Epithelial cell of esophagus (primary cell): ENCODE data around the gene MAFF.

Experiments used
- DNase-seq: peaks from one replicate; pipeline ENCODE4 v3.0.0; 2010; ENCODE audit warnings: low read depth
- H3K4me3 ChIP-seq: 2 replicates; pipeline ENCODE4 v1.5.1; 2011; ENCODE audit warnings: mild to moderate bottlenecking, low read length, control low read depth
- TF ChIP-seq, protein P1 (sequence below): IDR thresholded peaks from 2 replicates; pipeline ENCODE4 v1.5.1; 2011; ENCODE audit warnings: low read depth, mild to moderate bottlenecking, low read length, control low read depth, inconsistent platforms; ENCODE audit not compliant: insufficient read depth; ENCODE audit errors: missing control alignments

Gene MAFF

DNA sequence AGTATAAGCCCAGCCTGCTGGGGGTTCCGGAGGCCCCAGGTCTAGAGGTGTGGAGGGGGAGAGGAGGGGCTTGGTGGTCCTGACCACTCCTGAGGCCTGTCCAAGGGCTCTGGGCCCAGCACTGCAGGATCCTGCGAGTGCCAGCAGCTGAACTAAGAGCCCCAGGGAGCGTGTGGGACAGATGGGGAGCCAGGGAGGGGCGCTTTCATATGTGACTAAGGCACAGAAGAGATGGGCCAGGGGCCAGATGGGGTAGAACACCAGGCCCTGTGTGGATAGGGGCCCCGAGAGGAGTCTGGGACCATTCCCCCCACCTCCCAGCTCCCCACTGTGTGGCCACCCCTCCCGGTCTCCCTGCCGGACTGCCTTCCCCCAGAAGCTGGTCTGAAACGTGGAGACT lies 18.4 kb downstream of the MAFF start:
- TF ChIP-seq, protein P1, sequence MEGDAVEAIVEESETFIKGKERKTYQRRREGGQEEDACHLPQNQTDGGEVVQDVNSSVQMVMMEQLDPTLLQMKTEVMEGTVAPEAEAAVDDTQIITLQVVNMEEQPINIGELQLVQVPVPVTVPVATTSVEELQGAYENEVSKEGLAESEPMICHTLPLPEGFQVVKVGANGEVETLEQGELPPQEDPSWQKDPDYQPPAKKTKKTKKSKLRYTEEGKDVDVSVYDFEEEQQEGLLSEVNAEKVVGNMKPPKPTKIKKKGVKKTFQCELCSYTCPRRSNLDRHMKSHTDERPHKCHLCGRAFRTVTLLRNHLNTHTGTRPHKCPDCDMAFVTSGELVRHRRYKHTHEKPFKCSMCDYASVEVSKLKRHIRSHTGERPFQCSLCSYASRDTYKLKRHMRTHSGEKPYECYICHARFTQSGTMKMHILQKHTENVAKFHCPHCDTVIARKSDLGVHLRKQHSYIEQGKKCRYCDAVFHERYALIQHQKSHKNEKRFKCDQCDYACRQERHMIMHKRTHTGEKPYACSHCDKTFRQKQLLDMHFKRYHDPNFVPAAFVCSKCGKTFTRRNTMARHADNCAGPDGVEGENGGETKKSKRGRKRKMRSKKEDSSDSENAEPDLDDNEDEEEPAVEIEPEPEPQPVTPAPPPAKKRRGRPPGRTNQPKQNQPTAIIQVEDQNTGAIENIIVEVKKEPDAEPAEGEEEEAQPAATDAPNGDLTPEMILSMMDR, result no peak

DNA sequence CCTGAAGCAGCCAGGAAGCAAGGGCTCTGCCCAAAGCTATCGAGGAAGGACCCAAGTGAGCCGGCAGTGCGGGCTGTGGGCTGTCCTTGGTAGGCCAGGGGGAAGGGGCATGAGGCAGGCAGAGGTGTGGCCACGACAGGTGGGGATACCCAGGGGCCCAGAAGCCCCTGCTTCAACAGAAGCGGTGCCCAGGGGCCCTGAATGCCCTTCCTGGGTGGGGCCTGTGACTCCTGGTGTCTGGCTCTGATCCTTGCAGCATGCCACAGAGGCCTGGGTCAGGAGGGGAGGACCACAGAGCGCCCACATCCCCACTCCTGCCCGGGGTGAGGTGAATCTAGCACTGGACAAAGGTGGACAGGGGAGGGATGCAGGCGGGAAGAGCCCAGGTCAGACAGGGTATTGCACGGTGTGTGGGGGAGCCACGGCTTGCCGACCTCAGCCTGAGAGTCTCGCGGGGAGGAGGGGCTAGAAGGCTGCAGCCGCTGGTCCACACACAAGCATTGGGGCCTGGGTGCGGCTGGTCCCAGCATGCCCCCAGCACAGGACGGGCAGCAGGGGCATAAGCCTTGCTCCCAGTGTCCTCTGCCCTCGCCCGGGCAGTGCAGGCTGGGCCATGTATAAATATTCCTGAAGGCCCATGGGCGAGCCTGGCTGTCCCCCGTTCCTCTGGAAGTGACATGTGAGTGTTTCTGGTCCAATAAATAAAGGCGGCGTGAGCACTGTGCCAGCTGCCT lies 19.0 kb downstream of the MAFF start:
- TF ChIP-seq, protein P1, result no peak
- DNase-seq, result no peak
- H3K4me3 ChIP-seq, result no peak overlapping the region

More for the DNA sequence above, 18.4 kb downstream of the MAFF start:
- no peak overlapping the region for H3K4me3 ChIP-seq
- DNase-seq, result no peak

DNA sequence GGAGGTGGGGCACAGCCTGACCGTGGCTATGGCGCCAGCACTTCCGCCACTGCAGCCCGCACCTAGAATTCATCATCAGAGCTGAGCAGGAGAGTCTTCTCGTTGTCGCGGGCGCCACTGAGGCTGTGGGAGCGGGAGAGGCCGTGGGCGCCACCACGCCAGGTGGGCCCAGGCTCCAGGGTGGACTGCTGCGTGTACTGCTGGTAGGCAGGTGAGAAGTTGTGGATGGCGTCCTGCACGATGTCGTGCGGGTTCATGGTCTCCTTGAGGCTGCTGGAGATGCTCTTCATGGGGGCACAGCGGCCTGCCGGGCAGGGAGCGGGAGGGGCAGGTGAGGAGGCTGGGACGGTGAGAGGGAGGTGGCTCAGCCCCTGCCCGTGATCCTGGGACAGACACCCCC lies 19.6 kb downstream of the MAFF start:
- H3K4me3 ChIP-seq, result no peak overlapping the region
- TF ChIP-seq, protein P1, result no peak
- DNase-seq, result no peak

DNA sequence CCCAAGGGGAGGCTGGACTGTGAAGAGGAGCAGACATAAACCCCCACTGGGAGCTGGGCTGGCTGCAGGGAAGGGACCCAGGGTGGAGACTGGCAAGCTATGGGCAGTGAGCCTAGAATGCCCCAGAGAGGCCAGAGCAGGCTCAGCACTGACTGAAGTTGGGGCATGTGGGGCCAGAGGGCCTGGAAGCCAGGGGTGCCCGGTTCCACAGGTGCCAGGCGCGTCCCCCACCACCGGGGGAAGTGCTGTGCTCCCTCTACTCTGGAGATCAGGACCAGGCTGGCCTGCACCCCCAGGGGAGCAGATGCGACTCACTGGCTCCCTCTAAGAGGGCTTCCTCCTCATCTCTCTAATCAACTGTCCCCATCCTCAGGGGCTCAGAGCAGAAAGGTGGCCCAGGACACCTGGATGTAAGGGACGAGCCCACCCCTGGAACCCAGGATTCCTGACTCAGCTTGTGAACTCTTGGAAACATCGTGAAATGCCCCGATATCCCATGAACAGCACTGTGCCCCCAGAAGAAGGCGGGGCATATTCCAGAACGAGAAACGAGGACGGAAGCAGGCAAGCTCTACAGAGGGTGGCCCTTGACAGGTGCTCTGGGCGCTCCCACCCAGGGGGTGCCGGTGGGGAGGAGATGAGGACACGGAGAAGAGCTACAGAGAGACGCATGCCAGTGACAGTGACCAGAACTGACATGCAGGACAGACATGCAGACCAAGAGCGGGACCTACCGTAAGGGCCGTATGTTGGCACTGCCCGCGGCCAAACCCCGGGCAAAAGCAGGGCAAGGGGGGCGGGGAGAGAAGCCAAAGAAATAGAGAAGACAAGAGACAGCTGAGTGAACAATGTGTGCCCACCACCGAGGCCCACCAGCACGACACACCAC lies 20.4 kb downstream of the MAFF start:
- TF ChIP-seq, protein P1, result no peak
- no peak for DNase-seq
- H3K4me3 ChIP-seq, result no peak overlapping the region

DNA sequence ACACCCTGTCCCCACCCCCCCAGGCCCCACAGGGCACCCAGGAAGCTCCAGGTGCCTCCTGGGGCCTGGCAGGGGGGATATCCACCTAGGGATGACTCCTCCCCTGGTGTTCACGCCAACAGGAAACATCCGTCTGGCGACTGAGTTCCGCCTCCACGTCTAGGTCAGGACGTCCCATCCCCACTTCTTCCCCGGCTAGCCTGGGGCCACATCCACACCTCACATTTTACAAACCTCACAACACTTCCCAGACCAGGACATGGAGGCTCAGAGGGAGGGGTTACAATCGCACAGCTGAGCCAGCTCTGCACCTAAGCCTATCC lies 21.0 kb downstream of the MAFF start:
- TF ChIP-seq, protein P1, result no peak
- H3K4me3 ChIP-seq, result no peak overlapping the region
- DNase-seq, result peak; percentile 83

DNA sequence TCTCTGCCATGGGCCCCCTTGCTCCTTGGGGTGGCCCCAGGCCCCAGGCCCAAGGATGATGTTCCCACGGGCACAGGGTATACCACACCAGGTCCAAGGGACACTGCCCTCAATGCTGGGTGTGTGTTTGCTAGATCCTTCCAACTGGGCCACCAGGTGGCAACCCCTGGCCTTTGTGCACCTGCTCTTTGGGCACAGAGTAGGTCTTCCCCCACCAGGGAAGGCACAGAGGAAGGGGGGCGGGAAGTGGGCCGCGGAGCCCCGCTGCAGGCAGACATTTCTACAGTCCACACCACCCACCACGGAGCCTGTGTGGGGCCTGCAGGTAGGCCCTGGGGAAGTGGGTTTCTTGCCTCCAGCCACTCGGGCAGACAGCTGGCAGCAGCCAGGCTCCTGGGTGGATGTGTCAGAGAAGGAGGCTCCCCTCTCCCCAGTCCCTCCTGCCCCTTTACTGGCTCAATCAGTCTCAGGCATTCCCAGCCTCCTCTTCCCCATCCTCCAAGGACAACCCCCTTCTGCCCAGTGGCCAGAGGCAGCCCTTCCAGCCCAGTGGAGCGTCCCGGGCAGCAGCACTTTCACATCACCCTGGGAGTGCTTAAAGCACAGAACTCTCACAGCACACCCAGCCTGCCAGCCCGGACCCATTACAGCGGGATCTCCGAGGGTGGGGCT lies 21.6 kb downstream of the MAFF start:
- no peak overlapping the region for H3K4me3 ChIP-seq
- DNase-seq, result no peak
- TF ChIP-seq, protein P1, result no peak
